SK-N-DZ (cell line): ENCODE data around the gene MIEF1.

Source experiments
- DNase-seq: peaks from one replicate; pipeline ENCODE4 v3.0.0-alpha.2; 2015; ENCODE audit warnings: low spot score

MIEF1 gene

DNA sequence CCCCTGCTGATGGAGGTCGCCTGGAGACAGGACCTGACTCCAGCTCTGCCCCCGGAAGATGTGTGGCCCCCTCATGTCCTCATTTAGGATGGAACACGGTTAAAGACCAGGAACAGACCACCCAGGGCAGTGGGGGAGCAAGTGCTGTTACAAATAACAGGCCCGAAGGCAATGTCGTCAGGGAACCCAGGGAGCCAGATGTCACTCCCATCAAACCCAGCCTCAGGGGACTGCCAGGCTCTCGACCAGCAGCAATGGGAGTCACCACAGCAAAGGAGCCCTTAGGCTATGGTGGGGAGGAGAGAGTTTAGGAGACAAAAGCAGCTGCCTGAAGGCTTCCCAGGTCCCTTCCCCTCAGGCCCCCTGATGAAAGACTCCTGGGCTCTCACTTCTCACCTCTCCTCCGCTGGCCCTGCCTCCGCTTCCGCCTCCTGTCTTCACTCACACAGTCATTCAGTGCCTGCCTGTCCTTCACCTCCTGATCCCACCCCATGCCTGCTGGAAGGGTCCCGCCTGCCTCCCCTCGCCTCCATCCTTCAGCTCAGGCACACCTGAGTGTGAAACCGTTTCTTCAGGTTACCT lies 26.1 kb downstream of the MIEF1 start:
- DNase-seq: peak; percentile 39

- DNase-seq: peak; percentile 90
These were observed 26.8 kb downstream of the MIEF1 start for GRCh38 chr22:39528681-39529486.

DNA sequence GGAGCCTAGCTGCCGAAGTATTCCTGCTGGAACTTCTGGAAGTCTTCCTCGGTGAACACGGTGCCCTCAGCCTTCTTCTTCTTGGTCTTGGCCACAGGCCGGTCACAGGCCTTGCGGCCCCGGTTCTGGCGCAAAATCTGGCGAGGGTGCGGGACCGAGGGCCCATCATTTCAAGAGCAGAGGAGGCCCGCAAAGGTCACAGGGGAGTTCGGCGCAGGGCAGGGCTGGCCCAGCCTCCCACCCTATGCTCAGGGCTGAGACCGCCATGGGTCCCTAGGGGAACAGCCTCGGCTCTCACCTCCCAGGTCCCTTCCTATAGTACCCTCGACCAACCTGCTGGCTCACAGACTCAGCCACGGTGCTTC lies 27.4 kb downstream of the MIEF1 start:
- no peak for DNase-seq

GRCh38 chr22:39530116-39530515 lies 28.0 kb downstream of the MIEF1 start:
- no peak for DNase-seq

DNA sequence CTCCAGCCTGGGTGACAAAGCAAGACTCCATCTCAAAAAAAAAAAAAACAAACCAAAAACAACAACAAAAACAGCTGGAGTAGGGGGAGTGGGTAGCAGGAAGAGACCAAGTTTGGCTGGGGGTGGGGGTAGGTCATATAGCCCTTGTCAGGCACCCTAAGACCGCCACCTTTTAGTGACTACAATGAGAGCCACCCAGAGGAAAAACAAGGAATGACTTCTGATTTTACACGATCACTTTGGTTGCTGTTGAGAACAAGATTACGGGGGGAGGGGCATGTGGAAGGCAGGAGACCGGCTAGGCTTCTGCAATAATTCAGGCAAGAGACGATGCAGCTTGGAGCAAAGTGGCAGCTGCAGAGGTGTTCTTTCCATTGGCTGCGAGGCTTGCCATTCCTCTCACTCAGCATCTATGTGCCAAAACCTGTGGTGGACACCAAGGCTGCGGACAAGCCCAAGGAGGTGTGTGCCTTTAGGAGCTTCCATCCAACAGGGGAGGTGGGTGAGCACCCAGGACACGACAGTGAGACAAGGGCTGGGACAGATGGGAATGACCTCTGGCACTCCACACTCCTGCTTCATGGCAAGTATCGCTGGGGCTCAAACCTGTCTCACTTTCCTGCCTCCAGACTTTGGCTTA lies 28.7 kb downstream of the MIEF1 start:
- peak; percentile 71 for DNase-seq

- peak; percentile 100 for DNase-seq
These were observed 30.4 kb downstream of the MIEF1 start, which contains the start of gene RPS19BP1 for GRCh38 chr22:39532215-39533073. Gene RPS19BP1, minus strand, starts transcription at chr22:39532748. Its CDS starts 10 bp downstream, at chr22:39532738.

- DNase-seq: no peak
These were observed 32.0 kb downstream of the MIEF1 start for GRCh38 chr22:39534092-39534506.

- DNase-seq: peak; percentile 79
These were observed 32.7 kb downstream of the MIEF1 start for GRCh38 chr22:39534591-39535356.

DNA sequence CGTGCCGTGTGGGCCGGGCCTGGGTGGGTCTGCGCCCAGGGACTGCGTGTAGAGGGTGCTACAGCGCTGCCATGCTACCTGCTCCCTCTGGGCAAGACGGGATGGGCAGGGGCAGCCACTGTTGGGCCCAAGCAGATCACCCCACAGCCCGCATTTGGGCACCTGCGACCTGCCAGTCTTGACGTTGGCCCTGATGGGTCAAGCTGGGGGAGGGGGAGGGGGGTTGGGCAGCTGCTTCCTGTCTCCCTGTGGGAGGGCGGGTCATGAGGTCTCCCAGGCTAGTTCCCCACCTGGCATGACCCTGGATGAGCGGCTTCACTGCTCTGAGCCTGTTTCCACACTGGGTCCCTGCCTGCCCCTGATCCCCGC lies 33.3 kb downstream of the MIEF1 start:
- no peak for DNase-seq

- DNase-seq: no peak
These were observed 33.9 kb downstream of the MIEF1 start for GRCh38 chr22:39535831-39536449.

GRCh38 chr22:39536711-39537110 lies 34.6 kb downstream of the MIEF1 start:
- no peak for DNase-seq

GRCh38 chr22:39537975-39538374 lies 35.9 kb downstream of the MIEF1 start:
- DNase-seq: no peak

GRCh38 chr22:39543095-39543494 lies 41.0 kb downstream of the MIEF1 start:
- no peak for DNase-seq

DNA sequence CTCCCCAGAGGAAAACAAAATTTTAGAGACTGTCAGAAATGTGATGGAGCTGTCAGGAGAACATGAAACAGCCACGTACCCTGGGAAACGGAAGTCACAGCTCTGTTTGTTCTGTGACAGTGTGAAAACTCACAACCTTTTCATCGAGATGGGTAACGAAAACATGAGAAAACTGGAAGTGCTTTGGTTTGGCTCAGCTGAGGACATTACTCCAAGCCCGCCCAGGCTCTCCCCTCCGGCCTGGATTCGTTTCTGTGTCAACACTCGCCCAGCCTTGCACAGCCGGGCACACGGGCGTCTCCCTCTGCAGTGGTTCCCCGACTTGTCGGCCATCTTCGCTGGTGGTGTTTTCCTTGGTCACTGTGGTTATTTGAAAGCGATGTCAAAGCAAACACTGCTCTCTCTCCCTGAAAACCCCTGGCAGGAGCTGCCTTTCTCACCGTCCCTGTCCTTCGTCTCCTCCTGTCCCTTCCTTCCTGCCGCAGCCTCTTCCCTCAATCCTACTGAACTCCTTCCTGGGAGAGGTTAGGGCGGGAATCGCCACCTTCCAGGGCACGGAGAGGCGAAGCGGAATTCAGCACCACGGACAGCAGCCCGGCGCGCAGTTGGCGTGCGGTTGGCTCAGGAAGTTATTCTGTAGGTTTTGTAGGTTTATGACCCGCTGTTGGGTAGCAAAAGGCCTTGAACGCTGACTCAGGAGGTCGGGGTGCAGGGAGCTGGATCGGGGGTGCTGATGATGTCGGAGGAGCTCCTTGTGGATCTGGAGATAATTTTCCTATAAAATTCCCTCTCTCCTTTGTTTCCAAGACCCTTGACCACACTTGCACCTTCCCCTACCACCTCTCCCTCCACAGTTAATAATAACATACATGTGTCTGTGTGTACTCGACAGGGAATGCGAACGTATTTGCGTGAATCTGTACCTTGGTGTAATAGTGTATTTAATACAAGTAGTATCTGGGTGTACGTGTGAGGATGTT lies 43.6 kb downstream of the MIEF1 start:
- DNase-seq: no peak

GRCh38 chr22:39546889-39547586 lies 44.9 kb downstream of the MIEF1 start:
- no peak for DNase-seq

- DNase-seq: no peak
These were observed 45.5 kb downstream of the MIEF1 start for GRCh38 chr22:39547587-39547947.

GRCh38 chr22:39553429-39553828 lies 51.3 kb downstream of the MIEF1 start:
- DNase-seq: no peak

GRCh38 chr22:39554151-39554550 lies 52.1 kb downstream of the MIEF1 start:
- no peak for DNase-seq
